AG08396 (cell line): ENCODE results near the gene LRRC45.
"Not testable (repeated sequence)": the region's sequence is repeated elsewhere in the genome, so short reads cannot be mapped to it uniquely, and the experiment has no call there.

Experiments used
- DNase-seq: peaks from one replicate; pipeline ENCODE4 v3.0.0; 2012; ENCODE audit warnings: low spot score, mixed read lengths

Gene LRRC45

DNA sequence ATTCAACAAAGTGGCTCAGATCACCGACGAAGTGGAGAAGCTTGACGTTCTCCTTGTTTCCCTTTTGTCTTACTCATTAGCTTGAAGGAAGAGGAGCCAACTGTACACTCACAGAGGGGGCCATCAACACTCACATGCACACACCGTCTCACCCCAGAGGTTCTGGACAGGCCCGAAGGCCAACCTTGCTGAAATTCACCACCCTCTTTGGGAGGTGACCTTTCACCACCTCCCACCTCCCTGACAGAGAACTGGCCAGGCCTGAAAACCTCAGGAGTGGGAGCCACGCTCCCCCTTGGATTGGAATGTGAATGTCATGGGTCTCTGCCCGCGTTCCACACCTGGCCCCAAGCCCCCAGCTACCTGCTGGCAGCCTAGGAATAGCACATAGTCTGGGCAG lies 12.4 kb downstream of the LRRC45 start:
- no peak for DNase-seq

DNA sequence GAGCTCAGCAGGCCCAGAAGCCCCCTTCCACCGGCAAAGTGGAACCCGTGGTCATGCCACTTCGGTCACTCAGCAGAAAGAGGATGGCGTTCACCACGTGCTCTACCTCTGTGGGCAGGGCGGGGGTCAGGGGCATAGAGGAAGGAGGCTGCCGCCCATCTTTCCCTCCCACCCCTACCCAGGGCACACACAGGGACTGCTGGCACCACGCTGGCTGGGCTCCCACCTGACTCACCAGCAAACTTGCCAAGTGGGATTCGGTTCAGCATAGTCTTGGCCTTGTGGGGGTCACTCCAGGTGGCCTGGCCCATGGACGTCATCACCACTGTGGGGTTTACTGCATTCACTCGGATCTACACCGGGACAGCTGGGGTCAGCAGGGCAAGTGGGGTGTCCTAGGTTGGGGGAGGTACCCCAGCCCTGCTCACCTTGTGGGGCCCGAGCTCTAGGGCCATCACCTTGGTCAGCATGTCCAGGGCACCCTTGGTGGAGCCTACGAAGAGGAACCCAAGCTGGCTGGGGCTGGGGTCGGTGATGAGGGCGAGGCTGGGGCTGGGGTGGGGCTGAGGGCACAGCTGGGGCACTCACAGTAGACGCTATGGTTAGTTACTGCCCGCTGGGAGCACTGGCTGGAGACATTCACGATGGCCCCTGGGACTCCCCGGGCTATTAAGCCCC lies 13.0 kb downstream of the LRRC45 start:
- no peak for DNase-seq

DNA sequence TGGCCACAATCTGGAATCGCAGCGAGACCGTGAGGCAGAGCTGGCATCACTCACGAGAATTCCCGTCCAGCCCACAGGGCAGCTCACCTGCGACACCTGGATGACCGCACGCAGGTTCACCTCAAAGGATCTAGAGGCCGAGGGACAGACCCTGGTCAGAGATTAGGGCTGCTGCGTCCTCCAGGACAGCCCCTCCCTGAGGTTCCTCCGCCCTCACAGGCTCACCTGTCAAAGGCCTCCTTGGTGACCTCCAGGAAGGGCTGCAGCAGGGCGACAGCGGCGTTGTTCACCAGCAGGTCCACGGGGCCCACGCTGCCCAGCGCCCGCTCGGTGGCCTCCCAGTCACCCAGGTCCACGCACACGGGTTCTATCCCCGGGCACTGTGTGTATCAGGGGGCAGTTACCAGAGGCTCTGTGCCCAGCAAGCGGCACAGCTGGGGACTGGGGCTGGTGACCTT lies 13.6 kb downstream of the LRRC45 start:
- no peak for DNase-seq

DNA sequence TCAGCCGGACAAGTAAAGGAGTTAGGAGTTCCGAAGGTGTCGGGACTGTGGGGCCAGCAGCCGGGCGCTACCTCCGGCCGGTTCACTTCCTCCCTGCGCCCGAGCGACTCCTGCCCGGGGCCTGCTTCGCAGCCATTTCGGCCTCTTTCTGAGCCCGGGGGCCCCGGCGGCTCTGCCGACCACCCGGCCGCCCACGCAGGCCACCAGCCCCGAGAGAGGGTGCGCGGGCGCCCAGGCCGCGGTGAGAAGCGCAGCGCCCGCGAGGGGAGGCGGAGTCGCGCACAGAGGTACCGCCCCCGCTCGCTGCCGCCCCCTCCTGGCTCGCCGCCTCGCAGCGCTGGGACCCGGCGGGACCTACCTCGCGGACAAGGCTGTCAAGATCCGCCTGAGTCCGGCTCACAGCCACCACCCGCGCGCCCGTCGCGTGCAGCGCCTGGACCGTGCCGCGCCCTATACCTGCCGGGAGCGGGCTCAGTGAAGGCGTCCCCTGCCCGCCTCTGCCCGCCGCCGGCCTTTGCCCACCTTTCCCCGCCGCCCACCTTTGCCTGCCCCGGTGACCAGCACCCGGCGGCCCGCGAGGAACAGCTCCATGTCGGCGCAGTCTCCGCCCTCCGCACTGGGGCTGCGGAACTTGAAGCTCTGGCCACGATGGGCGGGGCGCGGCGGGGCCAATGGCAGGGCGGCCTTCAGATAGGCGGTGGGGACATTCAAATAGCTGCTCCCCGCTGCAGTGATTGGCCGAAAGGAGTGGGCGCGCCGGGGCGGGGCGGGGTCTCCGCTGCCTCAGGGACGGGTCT lies 14.2 kb downstream of the LRRC45 start, which contains the start of gene DCXR:
TSS of gene DCXR (minus strand) at position 606 of the 797 bp plus-strand sequence. CDS start at position 591, 15 bp downstream.
- DNase-seq, result peak; percentile 98

DNA sequence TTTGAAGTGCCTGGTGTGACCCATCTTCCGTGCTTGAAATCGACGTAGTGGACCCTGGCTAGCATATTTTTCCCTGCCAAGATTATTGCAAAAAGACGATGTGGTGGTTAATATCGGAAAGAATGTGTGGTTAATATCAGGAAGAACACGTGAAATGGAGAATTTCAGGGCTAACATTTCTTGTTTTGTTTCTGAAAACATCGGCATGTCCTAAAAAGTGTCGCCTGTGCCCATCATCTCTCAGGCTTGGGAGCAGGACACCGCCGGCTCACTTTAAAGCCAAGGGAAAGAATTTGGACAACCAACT lies 14.7 kb downstream of the LRRC45 start:
- no peak for DNase-seq

DNA sequence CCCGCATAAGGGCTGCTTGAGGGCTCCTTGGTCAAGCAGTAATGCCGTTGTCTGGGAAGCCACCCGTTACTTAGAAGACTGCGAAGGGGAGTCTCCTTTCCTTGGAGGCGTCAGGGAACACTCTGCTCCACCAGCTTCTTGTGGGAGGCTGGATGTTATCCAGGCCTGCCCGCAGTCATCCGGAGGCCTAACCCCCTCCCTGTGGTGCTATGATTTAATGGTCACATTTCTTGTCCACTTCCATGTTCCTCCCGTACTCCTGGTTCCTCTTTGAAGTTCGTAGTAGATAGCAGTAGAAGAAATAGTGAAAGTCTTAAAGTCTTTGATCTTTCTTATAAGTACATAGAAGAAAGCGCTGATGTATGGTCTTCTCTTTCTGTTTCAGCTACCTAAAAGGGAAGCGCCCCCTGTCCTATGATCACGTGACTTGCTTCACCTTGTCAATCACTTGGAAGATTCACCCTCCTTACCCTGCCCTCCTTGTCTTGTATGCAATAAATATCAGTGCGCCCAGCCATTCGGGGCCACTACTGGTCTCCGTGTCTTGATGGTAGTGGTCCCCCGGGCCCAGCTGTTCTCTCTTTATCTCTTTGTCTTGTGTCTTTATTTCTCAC lies 15.8 kb downstream of the LRRC45 start:
- not testable (repeated sequence) for DNase-seq

DNA sequence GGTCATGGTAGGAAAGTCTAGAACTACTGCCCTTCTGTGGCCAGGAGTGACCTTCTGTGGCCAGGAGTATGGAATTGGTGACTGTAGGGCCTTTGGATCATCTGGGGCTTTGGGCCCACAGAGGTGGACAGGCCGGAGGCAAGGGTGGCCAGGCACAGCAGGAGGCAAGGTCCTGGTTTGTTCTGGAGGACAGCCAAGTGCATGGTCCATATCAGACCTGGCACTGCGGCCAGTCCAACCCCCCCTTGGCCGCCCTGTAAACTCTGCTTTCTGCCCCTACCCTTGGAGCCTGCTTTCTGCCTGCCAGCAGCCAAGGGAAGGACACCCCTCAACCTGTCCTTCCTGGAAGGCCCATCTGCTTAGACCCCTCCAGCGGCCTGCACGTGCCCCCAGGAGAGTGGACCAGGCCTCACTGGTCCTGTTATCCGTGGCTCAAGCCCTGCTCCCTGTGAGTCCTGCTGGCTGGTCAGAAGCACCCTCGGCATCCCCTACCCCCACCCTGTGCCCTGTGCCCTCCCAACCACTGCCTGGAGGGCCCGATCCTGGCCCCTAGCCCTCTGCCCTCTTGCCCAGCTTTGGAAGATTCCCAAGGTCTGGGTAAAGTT lies 16.7 kb downstream of the LRRC45 start:
- no peak for DNase-seq

DNA sequence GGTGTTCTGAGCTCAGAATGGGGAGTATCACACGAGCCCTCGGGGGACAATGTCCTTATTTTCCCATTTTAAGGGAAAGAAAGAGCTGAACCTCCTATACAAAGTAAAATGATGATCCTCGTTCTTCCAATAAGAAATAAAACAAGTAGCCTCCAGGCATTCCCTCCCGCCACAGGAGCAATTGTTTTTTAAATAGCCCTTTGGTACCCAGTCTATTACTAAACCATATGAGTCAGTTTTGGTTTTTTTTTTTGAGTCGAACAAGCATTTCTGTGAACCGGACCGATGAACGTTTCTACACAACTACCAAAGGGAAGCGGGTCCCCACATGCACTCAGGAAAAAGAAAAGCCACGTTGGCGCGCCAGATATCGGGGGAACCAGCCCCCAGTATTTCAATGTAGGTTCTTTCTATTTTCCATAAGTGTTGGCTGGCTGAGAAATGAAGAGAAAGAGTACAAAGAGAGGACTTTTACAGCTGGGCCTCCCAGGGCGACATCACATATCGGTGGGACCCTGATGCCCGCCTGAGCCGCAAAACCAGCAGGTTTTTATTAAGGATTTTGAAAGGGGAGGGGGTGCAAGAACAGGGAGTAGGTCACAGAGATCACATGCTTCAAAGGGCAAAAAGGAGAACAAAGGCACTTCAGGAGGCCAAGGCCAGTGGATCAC lies 18.2 kb downstream of the LRRC45 start:
- no peak for DNase-seq

DNA sequence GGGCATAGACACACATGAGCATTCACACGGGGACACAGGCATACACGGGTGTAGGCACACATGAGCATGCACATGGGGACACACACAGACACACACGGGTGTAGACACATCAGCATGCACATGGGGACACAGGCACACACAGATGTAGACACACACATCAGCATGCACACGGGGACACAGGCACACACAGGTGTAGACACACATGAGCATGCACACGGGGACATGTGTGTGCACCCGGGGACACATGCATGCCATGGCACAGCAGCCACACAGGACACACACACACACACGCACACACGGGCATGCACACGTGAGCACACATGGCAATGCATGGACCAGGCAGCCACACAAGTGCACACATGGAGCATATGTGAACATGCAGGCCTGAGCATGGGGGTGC lies 19.5 kb downstream of the LRRC45 start:
- DNase-seq, result no peak

DNA sequence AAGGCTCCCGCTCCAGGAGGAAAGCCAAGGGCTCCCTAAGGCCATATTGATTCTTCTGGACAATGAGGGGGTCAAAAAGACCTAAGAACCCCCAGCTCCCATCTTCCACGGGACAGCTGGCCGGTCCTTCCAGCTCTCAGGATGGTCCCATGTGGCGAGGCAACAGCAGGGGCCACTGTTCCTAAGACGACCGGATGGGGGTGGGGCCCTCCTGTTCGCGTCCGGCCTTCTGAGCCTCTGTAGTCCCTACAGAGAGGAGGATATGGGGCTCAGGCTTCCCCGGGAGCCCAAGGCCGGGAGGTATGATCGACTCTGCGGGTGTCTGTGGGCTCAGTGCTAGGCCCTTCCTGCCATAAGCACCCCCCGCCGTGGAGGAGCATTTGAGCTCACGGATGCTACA lies 20.4 kb downstream of the LRRC45 start:
- no peak for DNase-seq

DNA sequence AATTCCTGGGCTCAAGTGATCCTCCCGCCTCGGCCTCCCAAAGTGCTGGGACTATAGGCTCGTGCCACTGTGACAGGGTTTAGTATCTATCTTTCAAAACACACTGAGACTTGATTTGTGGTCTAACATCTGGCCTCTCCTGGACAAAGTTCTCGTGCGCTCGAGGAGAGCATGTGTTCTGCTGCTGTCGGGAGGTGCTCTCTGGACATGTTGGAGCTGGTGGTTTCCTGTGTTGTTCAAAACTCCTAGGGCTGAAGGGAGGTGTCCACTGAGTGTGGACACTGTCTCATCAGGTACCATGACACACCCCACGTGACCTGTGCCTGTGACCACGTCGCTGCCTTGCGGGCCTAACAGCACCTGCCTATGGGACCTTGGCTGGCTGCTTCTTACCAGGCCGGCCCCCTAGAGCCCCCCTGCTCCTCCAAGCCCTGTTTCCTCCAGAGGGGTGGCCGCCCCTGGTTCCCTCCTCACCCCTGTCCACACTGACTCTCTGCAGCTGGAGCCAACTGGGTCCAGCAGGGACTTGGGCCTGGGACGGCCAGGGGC lies 22.9 kb downstream of the LRRC45 start:
- DNase-seq, result no peak

DNA sequence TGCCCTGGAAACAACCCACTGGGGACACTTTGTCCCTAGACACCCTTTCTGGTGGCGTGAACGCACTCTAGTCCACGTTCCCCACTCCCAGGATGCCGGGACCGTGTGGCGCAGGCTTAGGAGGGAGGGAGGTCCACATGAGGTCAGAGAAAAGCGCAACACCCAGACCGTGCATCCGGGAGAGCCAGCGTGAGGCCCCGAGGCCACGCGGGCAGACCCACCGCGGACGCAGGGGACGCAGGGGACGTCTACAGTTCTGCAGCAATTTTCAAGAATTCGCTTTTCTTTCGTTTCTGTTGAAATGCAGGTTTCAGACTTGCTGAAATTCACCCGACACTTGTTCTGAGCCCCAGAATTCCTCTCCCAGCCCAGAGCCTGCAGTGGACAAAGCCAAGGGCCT lies 23.8 kb downstream of the LRRC45 start:
- no peak for DNase-seq

DNA sequence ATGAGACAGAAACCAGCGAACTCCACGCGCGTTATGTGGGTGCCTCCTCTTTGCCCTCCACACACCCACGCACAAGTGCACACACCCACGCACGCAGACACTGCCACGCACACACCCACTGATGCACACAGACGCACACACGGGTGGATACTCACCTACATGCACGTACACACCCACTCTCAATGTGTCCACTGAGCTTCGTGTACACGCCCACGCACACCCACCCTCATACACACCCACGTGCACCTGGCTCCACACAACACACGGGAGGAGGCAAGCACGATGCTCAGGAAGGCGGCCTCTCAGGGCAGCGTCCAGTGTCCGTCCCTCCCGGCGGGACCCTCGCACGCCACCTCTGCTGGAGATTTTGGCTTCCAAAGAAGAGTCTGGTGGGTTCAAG lies 24.3 kb downstream of the LRRC45 start:
- no peak for DNase-seq

DNA sequence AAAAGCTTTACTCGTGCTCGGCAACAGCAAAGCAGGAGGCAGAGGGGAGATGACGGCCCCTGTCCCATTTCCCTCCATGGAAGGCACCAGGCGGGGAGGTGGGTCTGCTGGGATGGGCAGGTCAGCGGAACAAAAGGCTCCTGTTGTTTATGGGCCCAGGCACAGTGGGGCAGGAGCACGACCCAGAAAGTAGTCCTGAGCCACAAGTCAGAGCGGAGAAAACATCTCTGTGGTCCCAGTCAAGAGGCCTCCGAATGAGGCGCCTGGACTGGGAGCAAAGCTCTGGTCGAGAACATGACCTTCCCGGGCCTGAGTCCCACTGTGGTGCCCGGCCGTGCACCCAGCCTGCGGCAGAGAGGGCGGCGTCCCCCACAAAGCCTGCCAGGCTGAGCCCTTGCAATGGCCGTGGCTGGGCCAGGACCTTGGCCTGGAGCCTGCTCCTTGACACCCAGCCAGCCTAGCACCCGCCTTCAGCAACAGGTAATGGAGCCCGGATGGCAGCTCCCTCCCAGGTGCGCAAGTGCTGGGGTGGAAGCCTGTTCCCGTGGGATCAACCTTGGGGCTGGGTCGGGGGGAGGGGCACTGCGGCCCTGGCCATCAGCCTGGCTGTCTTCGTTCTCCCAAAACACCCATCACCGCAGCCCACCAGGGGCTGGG lies 24.9 kb downstream of the LRRC45 start:
- DNase-seq, result no peak

DNA sequence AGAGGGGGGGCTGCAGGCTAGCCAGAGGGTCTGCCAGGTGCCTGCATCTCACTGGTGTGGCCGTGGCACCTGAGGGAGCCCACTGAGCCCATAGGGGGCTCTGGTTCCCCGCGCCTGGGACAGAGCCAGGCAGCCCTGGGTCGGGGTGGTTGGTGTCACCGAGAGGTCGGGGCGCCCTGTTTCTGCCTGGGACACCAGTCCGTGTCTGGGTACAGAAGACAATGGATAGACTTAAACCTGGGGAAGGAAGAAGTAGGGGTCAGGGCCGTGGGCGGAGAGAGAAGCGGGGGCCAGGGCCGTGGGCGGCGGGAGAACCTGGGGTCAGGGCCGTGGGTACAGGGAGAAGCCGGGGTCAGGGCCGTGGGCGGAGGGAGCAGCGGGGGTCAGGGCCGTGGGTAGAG lies 25.5 kb downstream of the LRRC45 start:
- DNase-seq, result no peak

DNA sequence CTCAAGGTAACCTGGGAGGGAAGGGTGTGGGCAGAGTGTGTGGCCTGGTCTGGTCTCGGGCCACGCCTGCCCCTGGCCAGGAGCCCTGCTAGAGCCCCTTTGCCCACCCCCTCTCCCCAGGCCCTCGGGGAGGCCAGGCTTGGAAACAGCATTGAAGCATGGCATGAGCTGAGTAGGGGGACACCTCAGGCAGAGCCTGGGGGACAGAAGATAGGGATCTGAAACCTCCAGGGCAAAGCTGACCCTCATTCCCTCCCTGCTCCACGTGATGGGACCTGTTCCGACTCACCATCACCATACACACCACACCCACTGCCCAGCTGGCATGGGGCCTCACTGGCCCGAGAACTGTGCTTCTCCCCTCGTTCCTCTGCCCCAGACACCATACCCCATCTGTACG lies 26.0 kb downstream of the LRRC45 start:
- DNase-seq, result no peak

DNA sequence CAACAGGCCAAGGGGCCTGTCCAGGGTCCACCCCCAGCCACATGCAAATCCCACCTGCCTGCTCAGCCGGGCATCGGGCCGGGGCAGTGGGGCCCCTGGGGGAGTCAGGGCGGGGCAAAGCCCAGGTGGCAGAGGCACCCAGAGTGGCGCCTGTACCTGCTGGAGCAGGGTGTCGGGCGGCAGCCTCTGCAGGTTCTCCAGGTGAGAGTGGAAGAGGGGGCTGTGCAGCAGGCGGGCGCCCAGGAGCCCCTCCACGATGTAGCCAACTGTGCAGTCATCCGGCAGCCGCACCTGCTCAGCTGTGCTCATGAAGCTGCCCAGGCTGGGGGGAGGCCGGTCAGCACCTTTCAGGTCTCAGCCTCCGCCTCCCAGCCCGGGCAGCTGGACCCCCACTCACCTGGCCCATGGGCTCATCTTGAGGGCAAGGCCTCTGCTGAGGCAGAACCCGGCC lies 26.4 kb downstream of the LRRC45 start:
- DNase-seq, result no peak

DNA sequence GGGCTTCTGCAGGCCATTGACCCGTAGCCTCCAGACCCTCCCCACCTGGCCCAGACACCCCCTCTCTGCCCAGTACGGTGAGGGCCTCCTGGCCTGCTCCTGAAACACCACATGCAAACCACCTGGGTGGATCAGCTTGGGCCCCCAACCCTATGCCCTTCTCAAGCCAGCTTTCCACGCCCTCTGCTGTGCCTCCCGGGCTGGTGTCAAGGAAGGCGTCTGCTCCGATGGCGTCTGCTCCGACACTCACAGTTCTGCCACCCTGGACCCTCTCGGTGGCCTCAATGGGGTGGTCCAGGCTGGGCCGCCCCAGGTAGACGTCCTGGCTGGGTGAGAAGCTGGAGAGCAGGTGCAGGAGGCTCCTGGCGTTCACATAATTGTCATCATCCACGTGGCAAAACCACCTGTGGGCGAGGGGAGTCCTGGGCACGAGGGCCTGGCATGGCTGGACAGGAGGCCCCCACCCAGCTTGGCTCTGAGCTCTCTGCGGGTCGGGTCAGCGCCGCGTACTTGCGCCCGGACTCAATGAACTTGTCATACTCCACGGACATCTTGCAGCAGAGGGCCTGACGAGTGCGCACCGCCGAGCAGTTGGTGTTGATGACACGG lies 27.2 kb downstream of the LRRC45 start:
- DNase-seq, result no peak

DNA sequence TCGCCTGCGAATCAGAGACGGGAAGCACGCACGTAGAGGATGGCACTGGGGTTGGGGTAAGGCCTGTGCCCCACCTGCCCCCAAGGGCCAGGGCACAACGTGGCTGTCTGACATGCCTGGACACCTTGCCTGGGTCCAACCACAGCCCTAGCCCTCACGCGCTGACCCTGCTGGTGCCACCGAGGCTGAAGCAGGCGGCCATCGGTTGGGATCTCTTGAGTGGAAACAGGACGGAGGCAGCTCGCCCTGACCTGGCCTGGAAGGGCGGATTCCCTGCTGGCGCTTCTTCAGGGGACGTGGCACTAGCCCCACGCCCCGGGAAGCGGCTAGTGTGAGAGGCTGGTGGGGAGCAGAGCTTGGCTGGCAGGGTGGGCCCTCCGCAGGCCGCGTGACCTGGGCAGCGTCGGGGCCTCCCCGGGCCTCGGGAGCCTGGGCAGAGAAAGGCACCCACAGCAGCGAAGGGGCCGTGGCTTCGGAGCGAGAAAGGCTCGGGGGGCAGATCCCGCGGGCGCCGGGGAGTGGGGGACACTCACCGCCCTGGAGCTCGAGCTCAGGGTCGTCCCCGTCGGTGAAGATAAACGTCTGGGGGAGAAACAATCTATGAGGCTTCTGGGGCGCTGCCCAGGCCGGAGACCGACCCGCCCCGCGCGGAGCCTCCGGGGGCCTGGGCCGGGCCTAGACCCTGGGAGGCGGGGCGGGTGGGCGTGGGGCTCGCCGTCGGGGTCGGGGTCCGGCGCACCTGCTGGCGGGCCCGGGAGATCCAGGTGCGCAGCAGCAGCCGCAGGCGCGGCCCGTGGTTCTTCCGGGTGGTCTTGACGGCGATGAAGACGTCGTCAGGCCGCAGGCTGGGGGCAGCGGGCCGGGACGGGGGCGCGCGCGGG lies 27.9 kb downstream of the LRRC45 start:
- DNase-seq, result no peak
